Suppressor macrophage (primary cell): ENCODE measurements around the gene REEP6.
"Not testable (repeated sequence)": the region's sequence is repeated elsewhere in the genome, so short reads cannot be mapped to it uniquely, and the experiment has no call there.

Experiments
- DNase-seq, 4 experiments: peaks; one replicate each; pipeline ENCODE4 v3.0.0-alpha.2; 2020 to 2022

REEP6 gene

DNA sequence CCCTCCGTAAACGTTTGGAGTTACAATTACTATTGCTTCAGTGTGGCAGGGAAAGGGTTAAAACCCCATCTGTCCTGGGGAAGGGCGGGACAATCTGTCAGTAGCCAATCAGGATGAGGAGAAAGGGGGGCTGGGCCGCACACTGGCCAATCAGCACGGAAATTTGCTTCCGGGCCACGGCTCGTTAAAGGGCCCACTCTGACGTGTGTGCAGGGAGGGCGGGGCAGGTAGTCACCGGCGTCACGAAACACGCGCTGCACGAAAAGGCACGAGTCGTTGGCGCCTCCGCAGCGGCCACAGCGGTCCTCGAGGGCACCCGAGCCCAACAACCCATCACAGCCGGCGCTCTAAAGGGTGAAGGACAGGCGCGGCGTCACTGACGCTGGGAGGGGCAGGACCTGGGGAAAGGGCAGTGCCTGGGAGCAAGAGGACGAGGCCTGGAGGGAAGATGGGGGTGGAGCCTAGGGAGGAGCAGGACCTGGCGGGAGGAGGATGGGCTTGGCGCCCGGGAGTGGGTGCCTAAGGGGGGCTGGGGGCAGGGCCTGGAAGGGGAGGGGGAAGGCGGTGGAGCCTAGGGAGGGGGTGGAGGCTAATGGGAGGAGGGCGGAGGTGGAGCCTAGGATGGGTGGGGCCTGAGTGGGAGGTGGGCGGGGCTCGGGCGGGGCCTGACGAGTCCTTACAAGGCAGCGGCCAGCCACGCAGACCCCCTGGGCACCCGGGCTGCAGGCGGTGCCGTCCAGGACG, 17.0 kb downstream of the REEP6 start:
- peak; percentile 91 to 93 (median 91) for DNase-seq

DNA sequence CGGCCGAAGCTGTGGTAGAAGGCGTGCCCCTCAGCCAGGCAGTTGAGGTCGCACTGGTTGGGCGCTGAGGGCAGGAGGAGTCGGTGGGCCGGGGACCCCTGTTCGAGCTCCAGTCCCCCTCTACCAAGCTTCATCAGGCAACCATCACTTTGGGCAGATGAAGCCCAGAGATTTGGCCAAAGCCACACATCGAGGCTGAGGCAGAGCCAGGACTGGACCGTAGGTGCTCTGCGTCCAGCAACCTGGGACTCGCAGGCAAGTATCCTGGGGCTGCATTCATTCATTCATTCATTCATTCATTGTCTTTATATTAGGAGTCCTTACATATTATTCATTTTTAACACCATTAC, 17.5 kb downstream of the REEP6 start:
- DNase-seq: no peak

DNA sequence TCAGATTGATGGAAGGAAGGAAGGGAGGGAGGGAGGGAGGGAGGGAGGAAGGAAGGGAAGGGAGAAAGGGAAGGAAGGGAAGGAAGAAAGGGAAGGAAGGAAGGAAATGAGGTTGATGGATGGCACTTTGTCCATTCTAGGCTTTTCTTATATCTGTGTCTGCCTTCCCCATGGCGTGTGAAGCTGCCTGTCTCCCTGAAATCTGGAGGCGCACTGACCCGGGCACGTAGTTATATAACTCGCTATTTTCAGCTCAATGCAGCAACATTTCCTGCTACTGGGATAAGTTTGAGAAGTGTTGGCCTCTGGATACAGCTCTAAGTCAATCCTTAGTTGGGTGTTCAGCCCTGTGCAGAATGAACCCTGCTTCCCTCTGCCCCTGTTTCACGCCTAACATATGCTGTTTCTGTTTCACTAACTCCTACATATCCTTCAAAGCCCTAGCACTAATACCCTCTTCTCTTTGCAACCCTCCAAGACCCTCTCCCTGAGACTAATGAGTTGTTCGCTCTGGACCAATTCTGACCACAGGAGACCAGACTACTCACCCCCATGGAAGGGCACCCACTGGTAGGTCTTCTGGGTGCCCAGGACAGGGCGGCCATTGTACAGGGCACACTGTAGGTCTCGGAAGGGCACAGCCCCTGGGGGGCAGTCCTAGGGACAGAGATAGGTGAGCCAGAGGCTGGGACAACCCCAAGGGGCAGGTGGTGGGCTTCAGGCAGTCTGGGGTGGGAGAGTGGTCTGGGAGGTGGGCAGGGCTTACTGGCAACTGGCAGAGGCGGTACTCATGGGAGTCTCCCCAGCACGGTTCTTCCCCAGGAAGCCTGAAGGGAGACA, 18.8 kb downstream of the REEP6 start:
- DNase-seq: no peak

DNA sequence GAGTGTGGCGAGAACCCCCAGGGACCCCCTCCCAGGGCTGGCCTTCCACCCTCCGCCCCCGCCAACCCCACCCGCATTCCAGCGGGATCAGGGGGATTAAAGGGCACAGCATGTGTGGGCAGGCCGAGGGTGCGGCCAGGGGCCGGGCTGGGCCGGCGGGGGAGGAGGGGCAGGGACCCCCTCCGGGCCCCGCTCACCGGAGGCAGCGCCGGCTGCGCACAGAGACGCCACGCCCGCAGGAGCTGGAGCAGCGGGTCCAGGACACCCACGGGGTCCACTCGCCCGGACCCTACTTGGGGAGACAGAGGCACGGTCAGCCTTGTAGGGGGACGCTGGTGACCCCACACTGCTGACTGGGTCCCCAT, 19.4 kb downstream of the REEP6 start:
- DNase-seq: no peak

DNA sequence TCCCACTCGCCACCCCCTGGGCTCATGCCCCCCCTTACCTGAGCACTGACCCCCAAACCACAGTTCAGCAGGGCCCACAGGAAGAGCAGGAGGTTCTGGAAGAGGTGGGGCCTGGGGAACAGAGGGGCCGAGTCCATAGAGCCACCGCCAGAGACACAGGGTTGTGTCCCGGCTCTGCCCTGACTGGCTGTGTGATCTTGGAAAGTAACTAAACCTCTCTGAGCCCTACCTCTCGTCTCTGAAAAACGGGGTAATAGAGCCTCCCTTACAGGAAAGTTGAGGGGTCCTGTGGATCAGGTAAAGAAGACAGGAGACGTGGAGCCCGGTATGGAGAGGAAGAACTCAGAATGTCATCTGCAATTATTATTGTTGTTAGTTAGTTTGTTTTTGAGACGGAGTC, 19.8 kb downstream of the REEP6 start:
- no peak for DNase-seq

DNA sequence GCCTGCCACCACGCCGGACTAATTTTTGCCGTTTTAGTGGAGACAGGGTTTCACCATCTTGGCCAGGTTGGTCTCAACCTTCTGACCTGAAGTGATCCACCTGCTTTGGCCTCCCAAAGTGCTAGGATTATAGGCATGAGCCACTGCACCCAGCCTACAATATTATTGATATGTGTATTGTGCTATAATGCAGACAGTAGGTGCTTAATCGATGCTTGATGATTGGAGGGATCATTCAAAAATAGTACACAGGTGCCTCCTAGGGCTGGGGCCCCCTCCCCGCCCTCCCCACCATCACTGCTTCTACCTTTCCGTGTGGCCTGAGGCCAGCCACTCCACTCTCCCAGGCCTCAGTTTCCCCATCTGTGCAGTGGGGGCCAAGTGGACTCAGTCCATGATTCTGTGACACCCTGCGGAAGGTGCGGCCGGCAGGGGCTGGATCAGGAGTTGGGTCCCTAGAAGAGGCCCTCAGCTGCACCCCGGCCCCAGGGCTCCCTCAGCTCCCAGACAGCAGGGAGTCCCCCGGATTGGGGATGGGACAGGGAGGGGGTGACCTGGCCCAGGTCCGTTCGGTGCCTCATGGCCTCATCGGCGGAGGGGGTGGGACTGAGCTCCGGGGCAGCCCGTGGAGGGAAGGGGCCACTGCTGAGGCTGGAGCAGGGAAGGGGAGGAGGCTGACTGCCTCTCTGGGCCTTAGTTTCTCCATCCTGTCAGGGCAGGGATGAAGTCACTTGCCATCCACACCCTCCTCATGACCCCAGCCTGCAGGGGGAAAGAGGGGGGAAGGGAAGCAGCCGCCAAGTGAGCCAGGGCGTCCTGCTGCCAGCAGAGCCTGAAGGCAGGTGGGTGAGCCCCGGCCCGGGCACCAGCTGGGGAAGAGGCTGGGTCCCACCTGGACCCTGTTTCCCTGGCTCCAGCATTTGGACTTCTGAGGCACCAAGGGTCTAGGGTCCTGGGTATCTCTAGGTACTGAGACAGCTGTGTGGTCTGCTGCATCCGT, 20.6 kb downstream of the REEP6 start:
- no peak for DNase-seq

DNA sequence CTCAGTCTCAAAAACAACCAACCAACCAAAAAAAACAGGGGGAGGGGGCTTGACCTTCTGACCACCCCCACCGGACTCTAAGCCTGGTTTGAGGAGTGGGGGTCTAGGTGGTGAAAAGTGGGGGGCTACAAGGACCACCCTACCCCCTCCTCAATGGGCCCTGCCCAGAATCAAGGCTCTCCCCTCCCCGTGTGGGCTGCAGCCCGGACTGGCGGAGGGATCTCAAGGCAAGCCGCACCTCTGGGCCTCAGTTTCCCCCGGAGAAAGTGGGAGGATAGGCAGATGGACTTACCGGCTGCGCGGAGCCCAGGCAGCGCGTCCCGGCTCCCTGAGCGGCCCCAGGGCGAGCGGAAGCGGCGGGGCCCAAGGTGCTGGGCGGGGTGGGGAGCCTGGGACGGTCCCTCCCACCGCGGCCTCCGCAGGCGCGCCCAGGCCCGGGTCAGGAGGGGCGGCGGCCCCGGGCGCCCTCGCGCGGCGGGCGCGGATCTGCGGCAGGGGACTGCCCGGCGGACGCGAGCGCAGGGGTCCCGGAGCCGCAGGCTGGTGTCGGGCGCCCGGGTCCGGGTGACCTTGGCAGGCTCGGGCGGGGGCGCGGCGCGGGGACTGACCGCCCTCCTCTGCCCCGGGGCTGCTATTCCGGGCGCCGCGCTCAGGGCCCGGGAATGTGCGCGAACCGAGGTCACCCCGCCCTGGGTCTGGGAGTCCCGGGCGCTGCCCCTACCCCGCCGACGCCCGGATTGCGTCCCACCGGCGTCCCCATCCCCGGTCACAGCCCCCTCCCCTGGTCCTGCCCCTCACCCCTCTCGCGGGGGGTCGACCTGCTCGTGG, 21.9 kb downstream of the REEP6 start, which contains the start of gene ADAMTSL5:
ADAMTSL5 (minus strand) TSS at position 349 of the 828 bp plus-strand sequence. CDS start 2,076 bp downstream, outside the sequence.
- peak; percentile 52 to 85 (median 65) for DNase-seq

DNA sequence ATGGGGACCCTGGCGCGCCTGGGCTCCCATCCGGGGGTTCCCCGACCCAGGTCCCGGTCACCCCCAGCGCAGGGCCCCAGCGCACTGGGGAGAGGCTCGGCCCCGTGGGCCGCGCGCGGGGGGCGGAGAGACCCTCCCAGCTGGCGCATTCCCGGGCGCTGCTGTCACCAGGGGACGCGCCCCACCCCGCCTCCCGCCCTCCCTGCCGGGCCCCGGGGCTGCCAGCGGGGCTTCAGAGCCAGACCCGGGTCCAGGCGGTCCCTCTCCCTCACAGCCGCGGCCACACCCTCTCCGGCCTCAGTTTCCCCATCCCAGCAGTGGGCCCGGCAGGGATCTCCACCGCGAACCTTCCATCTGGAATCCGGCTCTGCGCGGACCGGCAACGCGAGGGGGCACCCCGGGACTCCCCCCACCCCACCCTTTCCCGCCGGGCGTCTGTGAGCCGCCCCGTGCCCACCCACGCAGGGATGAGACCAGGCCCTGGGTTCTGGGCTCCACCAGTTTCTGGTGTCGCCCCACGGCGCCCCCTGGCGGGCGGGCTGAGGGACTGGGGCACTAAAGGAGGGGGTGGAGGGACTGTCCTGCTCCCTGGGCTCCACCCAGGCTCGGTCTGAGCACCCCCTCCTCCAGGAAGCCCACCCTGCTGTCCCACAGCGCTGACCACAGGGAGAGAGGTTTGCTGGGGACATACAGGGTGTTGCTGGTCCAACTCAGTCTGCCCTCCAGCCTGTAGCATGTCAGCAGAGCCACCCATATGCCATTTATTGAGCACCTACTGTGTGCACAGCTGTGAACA, 22.7 kb downstream of the REEP6 start:
- peak; percentile 73 to 91 (median 81) for DNase-seq

DNA sequence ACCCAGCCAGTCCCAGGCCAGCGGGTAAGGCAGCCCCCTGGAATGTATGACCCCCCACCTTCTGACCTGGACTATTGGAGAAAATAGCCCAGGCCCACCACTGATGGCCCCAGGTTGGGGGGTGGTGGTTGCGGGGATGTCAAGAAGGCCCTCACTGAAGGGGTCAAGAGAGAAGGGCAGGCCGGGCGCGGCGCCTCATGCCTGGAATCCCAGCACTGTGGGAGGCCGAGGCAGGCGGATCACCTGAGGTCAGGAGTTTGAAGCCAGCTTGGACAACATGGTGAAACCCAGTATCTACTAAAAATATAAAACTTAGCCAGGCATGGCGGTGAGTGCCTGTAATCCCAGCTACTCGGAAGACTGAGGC, 23.3 kb downstream of the REEP6 start:
- DNase-seq: no peak

DNA sequence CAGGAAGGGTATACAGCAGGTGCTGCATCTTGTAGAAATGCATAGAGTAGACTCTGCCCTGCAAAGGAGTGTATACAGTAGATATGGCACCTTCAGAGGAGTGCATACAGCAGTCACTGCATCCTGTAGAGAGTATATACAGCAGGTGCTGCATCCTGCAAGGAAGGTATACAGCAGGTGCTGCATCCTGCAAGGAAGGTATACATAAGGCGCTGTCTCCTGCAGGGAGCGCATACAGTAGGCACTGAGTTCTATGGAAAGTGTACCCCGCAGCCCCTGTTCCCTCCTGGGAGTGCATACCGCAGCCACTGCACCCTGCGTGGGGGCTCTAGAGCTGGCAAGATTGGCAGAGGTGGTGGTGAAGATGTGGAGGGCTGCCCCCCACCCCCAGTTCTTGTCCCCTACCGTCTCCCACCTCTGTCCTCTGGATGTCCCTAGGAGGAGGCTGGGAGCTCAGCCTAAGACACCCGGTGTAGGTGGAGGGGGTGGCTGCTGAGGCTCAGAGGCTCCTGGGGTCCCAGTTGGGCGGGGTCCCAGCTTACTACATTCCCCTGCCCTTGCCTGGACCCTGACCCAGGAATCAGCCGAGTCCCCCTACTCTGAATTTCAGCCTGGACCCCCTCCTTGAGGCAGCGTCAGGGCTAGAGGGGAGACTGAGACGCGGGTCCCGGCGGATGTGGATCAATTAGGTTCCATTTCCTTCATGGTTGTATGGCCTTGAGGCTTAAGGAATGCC, 24.2 kb downstream of the REEP6 start:
- no peak for DNase-seq

DNA sequence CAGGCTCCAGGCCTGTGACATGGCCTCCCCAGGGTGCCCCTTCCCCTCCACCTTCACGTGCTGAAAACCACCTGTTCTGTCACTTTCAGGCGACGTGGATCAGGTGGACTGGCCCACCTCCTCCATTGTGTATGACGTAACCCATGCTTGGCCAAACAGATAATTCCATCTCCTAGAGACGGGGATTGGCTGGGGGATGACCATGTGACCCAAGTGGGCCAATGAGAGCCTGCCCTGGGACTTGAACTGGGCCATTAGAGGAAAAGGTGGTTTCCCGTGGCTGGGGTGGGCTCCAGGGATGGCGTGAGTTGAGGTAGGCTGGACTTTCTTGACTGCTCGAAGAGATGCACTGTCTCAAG, 25.4 kb downstream of the REEP6 start:
- DNase-seq: no peak

DNA sequence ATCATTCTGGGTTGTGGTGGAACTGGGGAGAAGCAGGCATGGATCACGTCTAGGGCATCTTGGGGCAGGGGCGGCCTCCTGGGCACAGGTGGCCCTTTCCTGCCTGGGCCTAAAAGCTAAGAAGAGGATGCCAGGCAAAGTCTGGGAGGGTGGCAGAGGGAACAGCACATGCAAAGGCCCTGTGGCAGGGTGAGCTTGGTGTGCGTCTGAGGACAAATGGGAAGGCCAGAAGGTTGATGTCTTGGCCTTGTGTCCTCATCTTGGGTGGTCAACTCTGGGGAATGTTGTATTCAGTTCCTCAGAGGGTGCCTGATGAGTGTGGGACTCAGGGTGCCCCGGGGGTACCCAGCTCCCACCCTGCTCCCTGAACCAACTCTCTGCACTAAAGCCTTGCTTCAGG, 27.5 kb downstream of the REEP6 start:
- DNase-seq: no peak

DNA sequence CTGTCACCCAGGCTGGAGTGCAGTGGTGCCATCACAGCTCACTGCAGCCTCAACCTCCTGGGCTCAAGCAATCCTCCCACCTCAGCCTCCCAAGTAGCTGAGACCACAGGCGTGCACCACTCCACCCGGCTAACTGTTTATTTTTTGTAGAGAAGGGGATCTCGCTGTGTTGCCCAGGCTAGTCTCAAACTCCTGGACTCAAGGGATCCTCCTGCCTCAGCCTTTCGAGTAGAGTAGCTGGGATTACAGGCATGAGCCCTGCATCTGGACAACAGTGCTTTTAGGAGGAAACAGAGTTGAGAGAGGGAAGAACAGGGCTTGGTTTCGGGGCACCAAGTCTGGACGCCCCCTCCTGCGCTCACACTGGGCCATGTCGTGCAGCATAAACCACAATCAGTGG, 28.8 kb downstream of the REEP6 start:
- DNase-seq: not testable (repeated sequence)

DNA sequence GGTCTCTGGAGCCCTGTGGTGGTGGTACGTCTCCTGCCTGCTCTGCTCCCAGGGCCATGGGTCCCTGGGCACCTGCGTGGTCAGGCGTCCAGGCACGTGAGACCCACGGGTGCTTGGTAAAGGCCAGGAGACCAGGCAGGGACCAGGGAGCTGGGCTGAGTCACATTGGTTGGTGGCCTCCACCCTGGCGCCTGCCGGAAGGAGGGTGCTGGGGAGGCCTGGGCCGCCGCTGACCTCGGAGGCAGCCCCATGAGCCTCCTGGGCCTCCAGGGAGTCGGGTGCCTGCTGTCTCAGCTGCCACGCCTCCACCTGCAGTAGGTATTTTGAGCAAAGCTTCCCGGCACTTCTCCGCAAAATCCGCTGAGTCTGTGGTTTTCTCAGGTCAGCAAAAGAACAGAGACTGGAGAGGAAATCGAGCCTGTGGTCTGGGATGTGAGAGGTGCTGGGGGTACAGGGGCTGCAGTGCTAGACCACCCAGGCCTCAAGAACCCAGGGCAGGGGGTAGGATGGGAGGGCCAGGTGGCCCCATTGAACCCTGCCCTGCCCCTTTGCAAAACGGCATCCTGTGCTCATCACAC, 29.3 kb downstream of the REEP6 start:
- DNase-seq: no peak

DNA sequence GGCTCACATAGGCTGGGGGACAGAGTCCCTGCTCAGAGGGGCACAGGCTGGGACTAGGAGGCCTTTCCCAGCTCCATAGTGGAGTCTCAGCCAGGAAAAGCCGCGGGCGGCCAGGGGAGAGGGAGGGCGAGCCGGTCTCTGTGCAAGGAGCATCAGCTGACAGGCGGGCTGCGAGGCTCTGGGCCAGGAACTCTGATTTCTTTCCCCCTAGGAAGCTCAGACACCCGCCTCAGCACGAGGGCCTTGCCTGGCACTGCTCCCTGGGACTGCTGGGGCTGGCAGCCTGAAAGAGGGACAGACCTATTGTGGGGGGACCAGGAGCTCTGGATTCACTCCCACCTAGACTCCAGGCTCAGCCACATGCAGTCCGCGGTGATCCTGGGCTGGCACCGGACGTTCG, 30.7 kb downstream of the REEP6 start:
- DNase-seq: no peak

DNA sequence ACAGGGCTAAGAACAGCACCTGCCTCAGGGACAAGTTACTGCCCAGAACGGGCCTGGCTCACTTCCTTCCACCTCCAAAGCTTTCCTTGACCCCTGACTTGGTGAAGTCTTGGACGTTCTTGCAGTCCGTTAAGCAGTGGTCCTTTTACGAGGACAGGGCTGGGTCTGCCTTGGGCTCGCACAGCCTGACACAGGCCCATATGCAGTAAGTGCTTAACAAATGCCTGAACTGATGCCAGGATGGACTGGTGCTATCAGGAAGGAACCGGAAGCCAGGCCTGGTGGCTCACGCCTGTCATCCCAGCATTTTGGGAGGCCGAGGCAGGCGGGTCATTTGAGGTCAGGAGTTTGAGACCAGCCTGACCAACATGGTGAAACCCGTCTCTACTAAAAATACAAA, 31.1 kb downstream of the REEP6 start:
- no peak for DNase-seq

DNA sequence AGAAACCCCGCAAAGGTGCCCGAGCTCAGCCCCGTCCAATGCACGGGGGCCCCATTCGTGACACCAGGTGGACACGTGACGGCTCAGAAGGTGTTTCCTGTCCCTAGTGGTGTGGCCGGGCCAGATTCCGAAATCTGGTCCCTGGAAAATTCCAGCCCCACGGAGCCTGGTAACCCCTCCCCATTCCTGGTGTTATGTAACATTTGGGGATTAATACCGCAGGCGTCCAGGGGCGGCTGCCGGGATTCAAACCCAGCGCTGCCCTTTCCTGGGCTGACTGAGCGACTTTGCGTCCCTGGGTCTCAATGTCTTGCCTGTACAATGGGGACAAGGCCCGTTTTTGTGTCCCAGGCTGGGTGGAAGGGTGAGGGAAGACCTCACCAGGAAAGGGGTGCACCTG, 31.9 kb downstream of the REEP6 start:
- no peak for DNase-seq

DNA sequence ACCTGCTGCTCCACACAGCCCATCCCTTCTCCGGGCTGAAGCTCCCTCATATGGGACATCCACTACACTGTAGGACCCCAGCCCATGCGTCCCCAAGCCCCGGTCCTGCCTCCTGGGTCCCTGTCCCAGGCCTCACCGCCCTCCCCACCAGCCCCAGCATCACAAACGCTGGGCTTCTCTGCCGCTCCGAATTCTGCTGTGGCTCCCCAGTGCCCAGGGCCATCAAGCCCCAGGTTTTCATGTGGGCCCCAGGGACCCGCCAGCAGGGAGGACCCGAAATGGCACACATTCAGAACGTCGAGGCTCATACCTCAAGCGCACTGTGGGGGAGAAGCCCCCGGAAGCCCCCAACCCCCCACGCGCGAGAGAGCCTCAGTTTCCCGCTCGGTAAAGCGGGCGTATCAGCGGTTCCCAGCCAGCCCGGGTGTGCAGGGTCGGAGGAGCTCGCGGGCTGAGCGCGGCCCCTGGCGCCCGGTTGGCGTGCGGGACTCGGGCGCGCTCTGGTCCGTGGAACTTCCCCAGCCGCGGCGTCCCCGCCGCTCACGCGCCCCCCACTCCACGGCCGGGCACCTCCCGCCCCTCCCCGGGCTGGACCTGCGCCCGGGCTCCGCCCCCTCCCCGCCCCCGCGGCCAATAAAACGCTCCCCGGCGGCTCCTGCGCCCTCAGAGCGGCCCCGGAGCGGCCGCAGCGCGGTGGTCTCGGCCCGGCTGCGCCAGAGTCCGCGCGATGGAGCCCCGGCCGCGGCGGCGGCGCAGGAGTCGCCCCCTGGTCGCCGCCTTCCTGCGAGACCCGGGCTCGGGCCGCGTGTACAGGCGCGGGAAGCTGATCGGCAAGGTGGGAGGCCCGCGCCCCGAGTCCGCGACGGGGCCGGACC, 32.7 kb downstream of the REEP6 start, which contains the start of gene PLK5:
PLK5 (plus strand) TSS at position 666 of the 875 bp plus-strand sequence. CDS start 2,920 bp downstream, outside the sequence.
- peak in 1 of 4 experiments; percentile 24 for DNase-seq
